ENCODE results near the gene TPST2. TPM values are rescaled to one million over a fixed set of nuclear protein-coding genes. Genes with fewer than 3 reads are reported as not detected.

TPST2 gene
- total and polyA plus RNA-seq, 10 of the 15 experiments (the other 5 are each of a cell fraction or from before 2014, with no cell fraction given) = 6.3 to 33.7 (median 28.4) TPM

DNA sequence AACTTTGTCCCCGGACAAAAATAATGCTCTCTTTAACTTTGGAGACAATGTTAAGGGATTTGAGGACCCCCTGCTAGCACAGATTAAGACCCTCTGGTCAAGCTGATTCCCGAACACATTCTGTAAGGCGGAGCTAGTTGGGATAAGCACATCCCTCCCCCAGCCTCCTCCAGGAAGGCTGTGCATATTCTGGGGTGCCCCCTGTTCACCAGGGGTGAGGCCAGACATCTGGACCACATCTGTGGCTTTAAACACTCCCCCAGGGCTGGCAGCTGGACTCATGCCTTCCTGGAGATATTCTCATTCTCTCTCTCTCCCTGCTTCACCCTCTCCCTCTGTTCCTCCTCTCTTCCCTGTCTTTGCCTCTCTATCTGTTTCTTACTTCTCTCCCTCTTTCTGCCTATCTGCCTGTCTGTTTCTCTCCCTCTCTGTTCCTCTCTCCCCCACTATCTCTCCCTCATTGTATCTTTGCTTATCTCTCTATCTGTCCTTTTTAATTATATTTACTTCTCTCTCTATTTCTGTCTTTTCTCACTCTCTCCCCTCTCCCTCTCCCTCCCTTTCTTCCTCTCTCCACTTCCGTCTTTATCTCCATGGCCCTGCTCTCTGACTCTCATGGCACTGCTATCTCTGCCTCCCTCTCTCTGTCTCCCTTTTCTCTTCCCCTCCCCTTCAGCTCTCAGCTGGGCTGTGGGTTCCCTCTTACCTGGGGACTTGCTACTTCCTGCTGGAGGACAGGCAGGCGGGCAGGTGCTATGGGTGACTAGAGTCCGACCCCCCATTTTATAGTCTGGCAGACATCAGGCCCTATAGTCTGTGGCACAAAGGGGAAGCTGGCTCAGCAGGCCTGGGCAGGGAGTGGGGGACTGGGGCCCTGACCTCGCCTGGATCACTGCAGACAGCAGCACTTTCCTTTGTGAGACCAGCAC is 27.6 kb upstream of the TPST2 start, which contains the start of gene CRYBB1:
Gene CRYBB1 (minus strand): TSS at position 757 of the 929 bp plus-strand sequence. CDS start 1,708 bp downstream, outside the sequence.
- RAD21 ChIA-PET (ENCODE audit: unreplicated experiment) = interaction anchor here (0.6 kb wide), 1 partner anchor 27 kb away, joined by 3 read pairs; no protein-coding TSS in a partner anchor
- Histone ChIP-seq H3K4me2 (ENCODE audit: control insufficient read depth, insufficient read depth) (no peak within 1 kb of the TSS), H3K4me1 (ENCODE audit: control insufficient read depth, insufficient read depth, low read length) (peaks cover 18% of the 10 kb centered on the region), H3K36me3 (ENCODE audit: control insufficient read depth in 2 of 2, insufficient read depth in 2 of 2, low read length in 1 of 2) (no peaks in the 10 kb centered on the region), H3K9me3 (replicated peaks; ENCODE audit: control insufficient read depth, insufficient read depth, low read length) (no peaks in the 10 kb centered on the region), H3K27ac (ENCODE audit: control insufficient read depth, insufficient read depth) (no peak within 1 kb of the TSS), H4K20me1 (ENCODE audit: control insufficient read depth, insufficient read depth) (no peaks in the 10 kb centered on the region), H3K4me3 (no peak within 1 kb of the TSS), H3K27me3 (replicated peaks in 1 of 2; ENCODE audit: control insufficient read depth in 2 of 2, insufficient read depth in 2 of 2, low read length in 1 of 2) (no peaks in the 10 kb centered on the region), H3K79me2 (ENCODE audit: control insufficient read depth, insufficient read depth, low read length) (no peaks in the 10 kb centered on the region), H2AFZ (ENCODE audit: control insufficient read depth, low read depth, low read length) (no peak within 1 kb of the TSS), H3K9ac (ENCODE audit: control insufficient read depth, insufficient read depth, low read length) (no peak within 1 kb of the TSS)
- CTCF ChIA-PET = no interaction called here
- peak; percentile 25 for ATAC-seq
- in situ Hi-C loops (cut with MboI) (no loop called here), intact Hi-C loops (cut with micrococcal nuclease; ENCODE audit: unreplicated experiment) (no loop called here)
- 78% methylated on average over 7 of the region's 7 CpGs for WGBS (ENCODE audit: insufficient coverage, insufficient replicate concordance, low lambda C conversion rate, missing lambda C conversion rate)
- FAIRE-seq = no peak
- no peak for DNase-seq (ENCODE audit: low read depth, low spot score)
- POLR2A ChIA-PET = interaction anchor here (0.6 to 0.7 kb wide), 3 partner anchors 11 to 116 kb away, joined by 4 to 6 read pairs (median 5); no protein-coding TSS in a partner anchor
- SMC1A ChIA-PET (ENCODE audit: uncharacterized antibody, unreplicated experiment) = no interaction called here
- BruUV-seq (replicated peaks) = no TSS peak
- no peak for TF ChIP-seq BHLHE40 (IDR thresholded peaks at IDR 0.05; ENCODE audit: borderline replicate concordance in 1 of 2, low read depth in 2 of 2, low read length in 1 of 2)
- no peak for TF ChIP-seq POU2F2 (IDR thresholded peaks at IDR 0.05; ENCODE audit: borderline replicate concordance, low read depth, low read length)
- TF ChIP-seq NRF1 (conservative IDR thresholded peaks at IDR 0.05; ENCODE audit: low read depth, low read length) = no peak

DNA sequence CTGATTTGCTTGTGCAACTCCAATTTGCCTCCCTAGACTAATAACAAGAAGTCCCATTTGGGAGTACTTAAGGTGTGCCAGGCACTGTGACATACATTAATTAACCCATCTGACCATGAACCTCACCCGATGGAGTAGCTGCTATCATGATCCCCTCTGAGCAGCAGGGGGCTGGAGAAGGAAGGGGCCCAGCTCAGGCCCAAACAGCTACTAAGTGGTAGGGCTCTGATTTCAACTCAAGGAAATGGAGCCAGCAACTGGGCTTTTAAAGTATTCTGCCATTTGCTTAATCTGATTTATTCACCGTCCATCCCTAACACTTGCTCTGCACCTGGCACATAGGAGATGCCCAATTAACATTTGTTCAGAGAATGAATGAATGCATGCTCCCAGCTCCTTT is 26.7 kb upstream of the TPST2 start:
- 68% methylated on average over 2 of the region's 2 CpGs for WGBS (ENCODE audit: insufficient coverage, insufficient replicate concordance, low lambda C conversion rate, missing lambda C conversion rate)
- H3K27me3 ChIP-seq (replicated peaks in 1 of 2; ENCODE audit: control insufficient read depth in 2 of 2, insufficient read depth in 2 of 2, low read length in 1 of 2) = no peaks in the 10 kb centered on the region
- H3K79me2 ChIP-seq (ENCODE audit: control insufficient read depth, insufficient read depth, low read length) = no peaks in the 10 kb centered on the region
- no TSS peak for BruUV-seq (replicated peaks)
- CTCF ChIA-PET = interaction anchor here (0.6 kb wide), 1 partner anchor 784 kb away, joined by 3 read pairs; no protein-coding TSS in a partner anchor
- no peak for DNase-seq (ENCODE audit: low read depth, low spot score)
- no peak overlapping the region for H2AFZ ChIP-seq (ENCODE audit: control insufficient read depth, low read depth, low read length)
- no peak for FAIRE-seq
- in situ Hi-C loops (cut with MboI) (no loop called here), intact Hi-C loops (cut with micrococcal nuclease; ENCODE audit: unreplicated experiment) (no loop called here)
- H3K4me2 ChIP-seq (ENCODE audit: control insufficient read depth, insufficient read depth) = no peak overlapping the region
- no peak overlapping the region for H3K4me3 ChIP-seq
- H3K36me3 ChIP-seq (ENCODE audit: control insufficient read depth in 2 of 2, insufficient read depth in 2 of 2, low read length in 1 of 2) = no peaks in the 10 kb centered on the region
- RAD21 ChIA-PET (ENCODE audit: unreplicated experiment) = interaction anchor here (0.6 kb wide), 1 partner anchor 28 kb away, joined by 3 read pairs; no protein-coding TSS in a partner anchor
- no peak overlapping the region for H3K27ac ChIP-seq (ENCODE audit: control insufficient read depth, insufficient read depth)
- no peaks in the 10 kb centered on the region for H4K20me1 ChIP-seq (ENCODE audit: control insufficient read depth, insufficient read depth)
- no peak overlapping the region for H3K9ac ChIP-seq (ENCODE audit: control insufficient read depth, insufficient read depth, low read length)
- H3K9me3 ChIP-seq (replicated peaks; ENCODE audit: control insufficient read depth, insufficient read depth, low read length) = no peaks in the 10 kb centered on the region
- SMC1A ChIA-PET (ENCODE audit: uncharacterized antibody, unreplicated experiment) = no interaction called here
- POLR2A ChIA-PET = interaction anchor here (0.6 kb wide), 1 partner anchor 115 kb away, joined by 5 read pairs; no protein-coding TSS in a partner anchor
- no peak for ATAC-seq
- H3K4me1 ChIP-seq (ENCODE audit: control insufficient read depth, insufficient read depth, low read length) = peaks cover 18% of the 10 kb centered on the region
- TF ChIP-seq YBX1 (IDR thresholded peaks at IDR 0.05) = no peak
- TF ChIP-seq, protein P1, sequence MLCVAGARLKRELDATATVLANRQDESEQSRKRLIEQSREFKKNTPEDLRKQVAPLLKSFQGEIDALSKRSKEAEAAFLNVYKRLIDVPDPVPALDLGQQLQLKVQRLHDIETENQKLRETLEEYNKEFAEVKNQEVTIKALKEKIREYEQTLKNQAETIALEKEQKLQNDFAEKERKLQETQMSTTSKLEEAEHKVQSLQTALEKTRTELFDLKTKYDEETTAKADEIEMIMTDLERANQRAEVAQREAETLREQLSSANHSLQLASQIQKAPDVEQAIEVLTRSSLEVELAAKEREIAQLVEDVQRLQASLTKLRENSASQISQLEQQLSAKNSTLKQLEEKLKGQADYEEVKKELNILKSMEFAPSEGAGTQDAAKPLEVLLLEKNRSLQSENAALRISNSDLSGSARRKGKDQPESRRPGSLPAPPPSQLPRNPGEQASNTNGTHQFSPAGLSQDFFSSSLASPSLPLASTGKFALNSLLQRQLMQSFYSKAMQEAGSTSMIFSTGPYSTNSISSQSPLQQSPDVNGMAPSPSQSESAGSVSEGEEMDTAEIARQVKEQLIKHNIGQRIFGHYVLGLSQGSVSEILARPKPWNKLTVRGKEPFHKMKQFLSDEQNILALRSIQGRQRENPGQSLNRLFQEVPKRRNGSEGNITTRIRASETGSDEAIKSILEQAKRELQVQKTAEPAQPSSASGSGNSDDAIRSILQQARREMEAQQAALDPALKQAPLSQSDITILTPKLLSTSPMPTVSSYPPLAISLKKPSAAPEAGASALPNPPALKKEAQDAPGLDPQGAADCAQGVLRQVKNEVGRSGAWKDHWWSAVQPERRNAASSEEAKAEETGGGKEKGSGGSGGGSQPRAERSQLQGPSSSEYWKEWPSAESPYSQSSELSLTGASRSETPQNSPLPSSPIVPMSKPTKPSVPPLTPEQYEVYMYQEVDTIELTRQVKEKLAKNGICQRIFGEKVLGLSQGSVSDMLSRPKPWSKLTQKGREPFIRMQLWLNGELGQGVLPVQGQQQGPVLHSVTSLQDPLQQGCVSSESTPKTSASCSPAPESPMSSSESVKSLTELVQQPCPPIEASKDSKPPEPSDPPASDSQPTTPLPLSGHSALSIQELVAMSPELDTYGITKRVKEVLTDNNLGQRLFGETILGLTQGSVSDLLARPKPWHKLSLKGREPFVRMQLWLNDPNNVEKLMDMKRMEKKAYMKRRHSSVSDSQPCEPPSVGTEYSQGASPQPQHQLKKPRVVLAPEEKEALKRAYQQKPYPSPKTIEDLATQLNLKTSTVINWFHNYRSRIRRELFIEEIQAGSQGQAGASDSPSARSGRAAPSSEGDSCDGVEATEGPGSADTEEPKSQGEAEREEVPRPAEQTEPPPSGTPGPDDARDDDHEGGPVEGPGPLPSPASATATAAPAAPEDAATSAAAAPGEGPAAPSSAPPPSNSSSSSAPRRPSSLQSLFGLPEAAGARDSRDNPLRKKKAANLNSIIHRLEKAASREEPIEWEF (IDR thresholded peaks at IDR 0.05; ENCODE audit: insufficient replicate concordance, low read depth, low read length) = no peak
